Urinary bladder (tissue), 4 donors: ENCODE data around the gene DGKB. TPM values are rescaled to one million over a fixed set of nuclear protein-coding genes. Genes with fewer than 3 reads are reported as not detected.
"Not testable (repeated sequence)": the region's sequence is repeated elsewhere in the genome, so short reads cannot be mapped to it uniquely, and the experiment has no call there.

ENCODE experiments used
- DNase-seq: peaks from one replicate; pipeline ENCODE4 v3.0.0-alpha.2; 2015; ENCODE audit errors: extremely low spot score
- H3K27ac ChIP-seq: one replicate; pipeline ENCODE4 v1.5.1; 2013; ENCODE audit warnings: low read depth, mild to moderate bottlenecking, moderate library complexity
- H3K36me3 ChIP-seq: one replicate; pipeline ENCODE4 v1.6.1; 2013; ENCODE audit warnings: mild to moderate bottlenecking, moderate library complexity; ENCODE audit not compliant: insufficient read depth
- H3K4me1 ChIP-seq: one replicate; pipeline ENCODE4 v1.6.1; 2013; ENCODE audit warnings: mild to moderate bottlenecking, moderate library complexity; ENCODE audit not compliant: insufficient read depth
- H3K4me3 ChIP-seq: one replicate; pipeline ENCODE4 v1.5.1; 2013; ENCODE audit warnings: low read depth, low read length
- WGBS: extraction: QIAGEN DNeasy Blood & Tissue Kit; methylation state at CpG from one replicate; pipeline ENCODE4 v1.1.7; 2013; 5-methylcytosine and 5-hydroxymethylcytosine counted together
- polyA plus RNA-seq: library from polyadenylated mRNA; stranded (reverse); fragments of 200-250 nt; gene quantifications from one replicate; pipeline ENCODE4 v1.2.3, GENCODE V29; 2013
- total RNA-seq: library from RNA; depleted of rRNA; stranded (reverse); fragments of >200 nt; gene quantifications from one replicate; pipeline ENCODE4 v1.2.3, GENCODE V29; 2014
- donor health status: healthy with polysubstance abuse.
- donor health status: healthy.

Gene DGKB
- total and polyA plus RNA-seq, 2 donors: 1.2 to 22.5 TPM

GRCh38 chr7:14501436-14501835 is 401.1 kb downstream of the DGKB start:
- WGBS: 89% methylated on average over 2 of the region's 2 CpGs
- Histone ChIP-seq H3K27ac (no peak overlapping the region), H3K4me1 (no peaks in the 10 kb centered on the region), H3K36me3 (no peaks in the 10 kb centered on the region), H3K4me3 (no peak overlapping the region)
- DNase-seq: no peak

- H3K4me1 ChIP-seq: no peaks in the 10 kb centered on the region
- DNase-seq: no peak
- no peak overlapping the region for H3K27ac ChIP-seq
- H3K36me3 ChIP-seq: no peaks in the 10 kb centered on the region
- 83% methylated on average over 1 of the region's 1 CpG for WGBS
- no peak overlapping the region for H3K4me3 ChIP-seq
Observed at GRCh38 chr7:14497390-14497789, 405.2 kb downstream of the DGKB start.

- Histone ChIP-seq H3K36me3 (no peaks in the 10 kb centered on the region), H3K4me1 (no peaks in the 10 kb centered on the region), H3K4me3 (no peak overlapping the region), H3K27ac (no peak overlapping the region)
- no peak for DNase-seq
- WGBS: 74% methylated on average over 2 of the region's 2 CpGs
Observed at GRCh38 chr7:14495633-14496032, 406.9 kb downstream of the DGKB start.

- no peak for DNase-seq
- 59% methylated on average over 3 of the region's 3 CpGs for WGBS
- Histone ChIP-seq H3K4me3 (no peak overlapping the region), H3K36me3 (no peaks in the 10 kb centered on the region), H3K4me1 (no peaks in the 10 kb centered on the region), H3K27ac (no peak overlapping the region)
Observed at GRCh38 chr7:14487701-14488395, 414.7 kb downstream of the DGKB start.

DNA sequence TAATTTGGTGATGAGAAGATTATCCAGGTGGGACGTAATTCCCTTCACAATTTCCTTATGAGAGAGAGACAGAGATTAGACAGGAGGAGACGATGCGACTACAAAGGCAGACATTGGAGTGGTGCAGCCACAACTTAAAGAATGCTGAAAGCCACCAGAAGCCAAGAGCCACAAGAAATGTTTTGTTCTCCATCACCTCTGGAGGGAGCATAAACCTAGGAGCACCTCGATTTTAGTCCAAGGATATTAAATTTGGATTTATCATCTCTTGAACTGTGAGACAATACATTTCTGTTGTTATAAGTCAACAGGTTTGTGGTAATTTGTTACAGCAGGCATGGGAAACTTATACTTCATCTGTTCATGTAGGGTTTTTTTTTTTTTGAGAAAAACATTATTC is 418.9 kb downstream of the DGKB start:
- no peaks in the 10 kb centered on the region for H3K36me3 ChIP-seq
- no peak for DNase-seq
- 85% methylated on average over 4 of the region's 4 CpGs for WGBS
- no peaks in the 10 kb centered on the region for H3K4me1 ChIP-seq
- H3K4me3 ChIP-seq: no peak overlapping the region
- no peak overlapping the region for H3K27ac ChIP-seq

GRCh38 chr7:14480281-14480680 is 422.3 kb downstream of the DGKB start:
- 93% methylated on average over 1 of the region's 1 CpG for WGBS
- no peak for DNase-seq

DNA sequence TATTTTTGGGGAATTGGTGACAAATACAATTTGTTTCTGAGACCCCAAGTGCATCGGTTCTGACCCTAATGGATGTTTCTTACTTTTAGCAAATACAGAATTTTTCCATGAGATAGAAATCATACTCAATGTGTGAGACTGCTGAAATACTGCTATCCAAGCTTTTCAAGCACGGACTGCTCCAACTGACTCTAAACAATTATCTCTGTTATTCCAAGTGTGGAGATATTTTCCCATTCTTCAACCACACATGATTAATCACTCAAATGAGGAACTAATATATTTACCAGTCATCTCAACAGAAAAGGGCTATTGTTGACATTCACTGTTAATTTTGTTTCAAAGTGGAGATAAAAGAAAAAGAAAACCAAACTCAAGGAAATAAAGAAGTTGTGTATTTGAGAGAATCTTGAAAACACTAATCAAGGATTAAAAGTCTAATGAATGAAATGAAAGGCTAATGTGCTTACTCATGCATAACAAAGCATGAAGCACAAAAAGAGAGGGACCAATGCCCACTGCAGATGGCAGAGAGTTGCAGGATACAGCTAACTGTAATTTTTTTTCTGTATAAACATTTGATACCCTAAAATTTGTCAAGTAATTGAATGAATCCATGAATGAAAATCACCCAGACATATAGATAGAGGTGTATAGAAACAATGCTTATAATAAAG is 423.6 kb downstream of the DGKB start:
- Histone ChIP-seq H3K27ac (no peak overlapping the region), H3K4me3 (no peak overlapping the region), H3K4me1 (no peaks in the 10 kb centered on the region), H3K36me3 (no peaks in the 10 kb centered on the region)
- DNase-seq: no peak
- WGBS: 80% methylated on average over 2 of the region's 2 CpGs

More at GRCh38 chr7:14480281-14480680, 422.3 kb downstream of the DGKB start:
- Histone ChIP-seq H3K4me3 (no peak overlapping the region), H3K27ac (no peak overlapping the region), H3K36me3 (no peaks in the 10 kb centered on the region), H3K4me1 (no peaks in the 10 kb centered on the region)

- not testable (repeated sequence) for H3K36me3 ChIP-seq, H3K27ac ChIP-seq, DNase-seq, H3K4me3 ChIP-seq, H3K4me1 ChIP-seq
- 55% methylated on average over 3 of the region's 3 CpGs for WGBS
Observed at GRCh38 chr7:14461716-14462115, 440.8 kb downstream of the DGKB start.

- not testable (repeated sequence) for H3K36me3 ChIP-seq, H3K27ac ChIP-seq, DNase-seq, H3K4me1 ChIP-seq, H3K4me3 ChIP-seq
- 95% methylated on average over 7 of the region's 7 CpGs for WGBS
Observed at GRCh38 chr7:14458846-14459245, 443.7 kb downstream of the DGKB start.

GRCh38 chr7:14457568-14458453 is 444.7 kb downstream of the DGKB start:
- 26% methylated on average over 13 of the region's 13 CpGs for WGBS
- Histone ChIP-seq H3K27ac (no peak overlapping the region), H3K4me1 (no peaks in the 10 kb centered on the region), H3K4me3 (no peak overlapping the region), H3K36me3 (no peaks in the 10 kb centered on the region)
- peak; percentile 64 for DNase-seq

- DNase-seq: no peak
- WGBS: 88% methylated on average over 4 of the region's 4 CpGs
- no peak overlapping the region for H3K27ac ChIP-seq
- H3K4me1 ChIP-seq: no peaks in the 10 kb centered on the region
- no peak overlapping the region for H3K4me3 ChIP-seq
- no peaks in the 10 kb centered on the region for H3K36me3 ChIP-seq
Observed at GRCh38 chr7:14449291-14449690, 453.3 kb downstream of the DGKB start.

DNA sequence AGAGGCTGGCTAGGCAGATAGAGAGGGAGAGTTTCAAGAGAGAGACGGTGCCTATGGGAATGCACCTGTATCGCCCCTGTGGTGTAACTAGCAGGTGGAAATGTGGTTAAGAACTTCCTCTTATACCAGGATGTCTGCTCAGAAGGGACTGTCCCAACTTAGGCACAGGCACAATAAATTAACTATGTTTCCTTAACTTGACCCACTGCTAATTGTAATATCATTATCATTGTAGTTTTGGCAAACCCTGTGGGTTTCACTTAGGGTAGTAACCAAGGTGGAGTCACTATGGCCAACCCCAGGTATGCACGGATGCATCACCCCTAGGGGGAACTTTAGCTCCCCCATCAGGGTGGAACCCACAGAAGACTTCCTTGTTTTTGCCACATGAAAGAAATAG is 455.7 kb downstream of the DGKB start:
- H3K27ac ChIP-seq: no peak overlapping the region
- no peak for DNase-seq
- no peak overlapping the region for H3K4me3 ChIP-seq
- no peaks in the 10 kb centered on the region for H3K36me3 ChIP-seq
- WGBS: 76% methylated on average over 3 of the region's 3 CpGs
- H3K4me1 ChIP-seq: no peaks in the 10 kb centered on the region

- no peak overlapping the region for H3K4me3 ChIP-seq
- no peaks in the 10 kb centered on the region for H3K4me1 ChIP-seq
- no peak overlapping the region for H3K27ac ChIP-seq
- WGBS: 83% methylated on average over 1 of the region's 1 CpG
- DNase-seq: no peak
- H3K36me3 ChIP-seq: no peaks in the 10 kb centered on the region
Observed at GRCh38 chr7:14446219-14446618, 456.3 kb downstream of the DGKB start.

DNA sequence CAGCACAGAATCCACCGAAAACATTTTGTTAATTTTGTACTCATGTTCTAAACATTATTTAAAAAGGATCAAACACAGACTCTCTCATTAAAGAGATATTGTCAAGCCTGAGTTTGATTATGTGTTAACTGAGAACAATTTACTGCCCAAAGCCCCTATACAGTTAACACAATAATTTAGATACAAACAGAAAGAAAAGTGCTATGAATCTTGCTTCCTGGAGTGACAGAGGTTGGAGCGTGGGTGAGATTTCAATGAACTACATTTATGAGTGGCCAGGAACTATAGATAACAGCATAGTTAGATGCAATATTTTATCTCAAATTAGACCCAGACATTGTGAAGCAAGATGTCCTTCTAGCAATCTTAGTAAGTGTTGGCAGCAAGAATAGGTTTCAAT is 464.2 kb downstream of the DGKB start:
- WGBS: 63% methylated on average over 2 of the region's 2 CpGs
- no peak for DNase-seq
- H3K27ac ChIP-seq: no peak overlapping the region
- H3K36me3 ChIP-seq: no peaks in the 10 kb centered on the region
- no peaks in the 10 kb centered on the region for H3K4me1 ChIP-seq
- H3K4me3 ChIP-seq: no peak overlapping the region
